Retinal pigment epithelial cell (primary cell): ENCODE results near the gene RSU1.

Source experiments
- DNase-seq: peaks from one replicate; pipeline ENCODE4 v3.0.0-alpha.2; 2010; ENCODE audit warnings: low read depth
- H3K4me3 ChIP-seq: 2 replicates; pipeline ENCODE4 v1.5.1; 2011; ENCODE audit warnings: mild to moderate bottlenecking, low read length, control low read depth, moderate library complexity
- CTCF ChIP-seq: conservative IDR thresholded peaks from 2 replicates; pipeline ENCODE4 v1.5.1; 2011; ENCODE audit warnings: low read depth, low read length, control low read depth, inconsistent platforms

The RSU1 gene

GRCh38 chr10:16856092-16856491 is 38.9 kb upstream of the RSU1 start:
- DNase-seq = no peak
- TF ChIP-seq CTCF = no peak
- no peak overlapping the region for H3K4me3 ChIP-seq

GRCh38 chr10:16854623-16855022 is 37.4 kb upstream of the RSU1 start:
- DNase-seq = peak; percentile 80

GRCh38 chr10:16853809-16854208 is 36.6 kb upstream of the RSU1 start:
- no peak for DNase-seq
- no peak overlapping the region for H3K4me3 ChIP-seq
- no peak for TF ChIP-seq CTCF

More at GRCh38 chr10:16854623-16855022, 37.4 kb upstream of the RSU1 start:
- H3K4me3 ChIP-seq = no peak overlapping the region
- TF ChIP-seq CTCF = no peak

- peak; percentile 47 for TF ChIP-seq CTCF
- DNase-seq = no peak
- no peak overlapping the region for H3K4me3 ChIP-seq
These were observed 36.0 kb upstream of the RSU1 start for GRCh38 chr10:16853201-16853600.

GRCh38 chr10:16852624-16853023 is 35.4 kb upstream of the RSU1 start:
- no peak overlapping the region for H3K4me3 ChIP-seq
- TF ChIP-seq CTCF = no peak
- DNase-seq = no peak

- no peak for DNase-seq
- TF ChIP-seq CTCF = no peak
- no peak overlapping the region for H3K4me3 ChIP-seq
These were observed 31.4 kb upstream of the RSU1 start for GRCh38 chr10:16848562-16849154.

- no peak overlapping the region for H3K4me3 ChIP-seq
- no peak for DNase-seq
- no peak for TF ChIP-seq CTCF
These were observed 30.4 kb upstream of the RSU1 start for GRCh38 chr10:16847644-16848043.
